ENCODE data around the gene MGAT2.
A peak's percentile ranks its signal among the peaks of the same experiment; 100 is the strongest.

DNA sequence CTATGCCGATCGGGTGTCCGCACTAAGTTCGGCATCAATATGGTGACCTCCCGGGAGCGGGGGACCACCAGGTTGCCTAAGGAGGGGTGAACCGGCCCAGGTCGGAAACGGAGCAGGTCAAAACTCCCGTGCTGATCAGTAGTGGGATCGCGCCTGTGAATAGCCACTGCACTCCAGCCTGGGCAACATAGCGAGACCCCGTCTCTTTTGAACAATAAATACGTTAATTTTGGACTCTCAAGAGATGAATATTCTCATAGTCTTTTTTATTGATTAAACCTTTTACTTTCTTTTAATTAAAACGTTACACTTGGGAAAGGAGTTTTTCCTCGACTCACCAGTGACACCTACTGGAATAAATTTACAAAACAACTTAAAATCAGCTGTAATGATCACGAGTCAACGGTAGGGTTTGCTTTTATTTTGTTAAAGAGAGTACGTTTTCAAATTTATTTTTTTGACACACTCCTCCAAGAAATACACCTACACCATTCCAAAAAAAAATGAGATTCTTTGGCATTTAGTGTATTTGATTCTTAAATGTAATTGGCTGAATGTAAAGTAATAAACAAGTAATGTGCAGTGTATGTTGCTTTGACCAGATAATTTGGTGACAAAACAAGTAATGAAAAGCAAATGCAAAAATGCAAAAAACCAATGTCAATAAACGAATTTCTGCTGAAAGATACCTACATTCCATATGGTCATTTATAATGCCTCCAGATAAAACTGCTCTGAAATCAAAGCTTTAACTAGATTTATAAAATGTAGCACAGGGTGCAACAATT is 33.7 kb upstream of the MGAT2 start:
- TF ChIP-seq, protein P1, sequence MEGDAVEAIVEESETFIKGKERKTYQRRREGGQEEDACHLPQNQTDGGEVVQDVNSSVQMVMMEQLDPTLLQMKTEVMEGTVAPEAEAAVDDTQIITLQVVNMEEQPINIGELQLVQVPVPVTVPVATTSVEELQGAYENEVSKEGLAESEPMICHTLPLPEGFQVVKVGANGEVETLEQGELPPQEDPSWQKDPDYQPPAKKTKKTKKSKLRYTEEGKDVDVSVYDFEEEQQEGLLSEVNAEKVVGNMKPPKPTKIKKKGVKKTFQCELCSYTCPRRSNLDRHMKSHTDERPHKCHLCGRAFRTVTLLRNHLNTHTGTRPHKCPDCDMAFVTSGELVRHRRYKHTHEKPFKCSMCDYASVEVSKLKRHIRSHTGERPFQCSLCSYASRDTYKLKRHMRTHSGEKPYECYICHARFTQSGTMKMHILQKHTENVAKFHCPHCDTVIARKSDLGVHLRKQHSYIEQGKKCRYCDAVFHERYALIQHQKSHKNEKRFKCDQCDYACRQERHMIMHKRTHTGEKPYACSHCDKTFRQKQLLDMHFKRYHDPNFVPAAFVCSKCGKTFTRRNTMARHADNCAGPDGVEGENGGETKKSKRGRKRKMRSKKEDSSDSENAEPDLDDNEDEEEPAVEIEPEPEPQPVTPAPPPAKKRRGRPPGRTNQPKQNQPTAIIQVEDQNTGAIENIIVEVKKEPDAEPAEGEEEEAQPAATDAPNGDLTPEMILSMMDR (IDR thresholded peaks at IDR 0.05): peak; percentile 91
- TF ChIP-seq EZH2 (IDR thresholded peaks at IDR 0.05) (no peak), EZH2phosphoT487 (IDR thresholded peaks at IDR 0.05) (no peak)
